ENCODE results near the gene PRKCA.

The PRKCA gene

DNA sequence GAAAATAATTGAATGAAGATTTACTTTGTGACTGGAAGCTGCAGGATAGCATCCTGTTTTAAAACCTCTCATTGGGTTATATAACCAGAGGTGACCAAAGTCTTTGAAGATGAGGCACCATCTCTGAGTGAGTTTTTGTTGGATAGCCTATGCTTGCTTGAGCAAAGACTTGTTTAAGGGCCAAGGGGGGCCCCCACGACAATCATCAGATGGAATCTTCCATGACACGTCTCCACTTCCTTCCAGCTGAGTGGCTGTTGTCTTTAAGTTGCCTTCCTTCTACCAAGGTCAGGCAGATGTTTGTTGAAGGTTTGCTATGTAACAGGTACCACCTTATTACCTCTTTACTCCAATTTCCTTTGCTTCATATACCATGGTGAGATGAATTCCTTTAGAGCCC is 188.8 kb downstream of the PRKCA start:
- Histone ChIP-seq H3K9ac (ENCODE audit: low read depth, low read length) (no peak overlapping the region), H3K4me1 (ENCODE audit: insufficient read depth, low read length) (peaks cover 24% of the 10 kb centered on the region), H3K9me3 (ENCODE audit: control insufficient read depth, insufficient read depth, low read length) (no peaks in the 10 kb centered on the region), H3K36me3 (ENCODE audit: insufficient read depth, low read length) (no peaks in the 10 kb centered on the region)

- Histone ChIP-seq H3K36me3 (ENCODE audit: insufficient read depth, low read length) (no peaks in the 10 kb centered on the region), H3K9ac (ENCODE audit: low read depth, low read length) (no peak overlapping the region), H3K4me1 (ENCODE audit: insufficient read depth, low read length) (peaks cover 24% of the 10 kb centered on the region), H3K9me3 (ENCODE audit: control insufficient read depth, insufficient read depth, low read length) (no peaks in the 10 kb centered on the region)
Observed at GRCh38 chr17:66491665-66492064, 189.3 kb downstream of the PRKCA start.

GRCh38 chr17:66492080-66492479 is 189.7 kb downstream of the PRKCA start:
- Histone ChIP-seq H3K9ac (ENCODE audit: low read depth, low read length) (no peak overlapping the region), H3K4me1 (ENCODE audit: insufficient read depth, low read length) (peaks cover 24% of the 10 kb centered on the region), H3K9me3 (ENCODE audit: control insufficient read depth, insufficient read depth, low read length) (no peaks in the 10 kb centered on the region), H3K36me3 (ENCODE audit: insufficient read depth, low read length) (no peaks in the 10 kb centered on the region)

DNA sequence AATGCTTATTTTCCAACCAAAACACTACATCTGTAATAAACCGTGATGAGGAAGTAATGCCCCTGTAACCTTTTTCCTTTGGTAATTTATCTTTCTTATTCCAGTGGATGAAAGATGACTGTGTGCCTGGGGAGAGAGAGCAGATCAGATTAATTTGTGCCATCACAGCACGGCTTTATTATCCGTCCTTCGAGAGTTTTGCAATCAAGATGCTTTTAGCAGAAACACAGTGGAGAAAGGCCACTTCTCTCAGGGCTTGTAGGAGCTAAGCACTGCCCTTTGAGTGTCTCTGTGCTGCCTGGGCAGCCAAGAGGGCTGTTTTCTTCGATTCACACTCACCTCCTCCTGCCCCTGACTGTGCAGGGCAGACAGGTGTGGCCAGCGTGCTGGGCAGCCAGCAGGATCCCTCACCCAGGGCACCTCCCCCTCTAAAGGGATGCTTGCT is 190.2 kb downstream of the PRKCA start:
- Histone ChIP-seq H3K36me3 (ENCODE audit: insufficient read depth, low read length) (no peaks in the 10 kb centered on the region), H3K9me3 (ENCODE audit: control insufficient read depth, insufficient read depth, low read length) (no peaks in the 10 kb centered on the region), H3K4me1 (ENCODE audit: insufficient read depth, low read length) (peaks cover 24% of the 10 kb centered on the region), H3K9ac (ENCODE audit: low read depth, low read length) (no peak overlapping the region)

DNA sequence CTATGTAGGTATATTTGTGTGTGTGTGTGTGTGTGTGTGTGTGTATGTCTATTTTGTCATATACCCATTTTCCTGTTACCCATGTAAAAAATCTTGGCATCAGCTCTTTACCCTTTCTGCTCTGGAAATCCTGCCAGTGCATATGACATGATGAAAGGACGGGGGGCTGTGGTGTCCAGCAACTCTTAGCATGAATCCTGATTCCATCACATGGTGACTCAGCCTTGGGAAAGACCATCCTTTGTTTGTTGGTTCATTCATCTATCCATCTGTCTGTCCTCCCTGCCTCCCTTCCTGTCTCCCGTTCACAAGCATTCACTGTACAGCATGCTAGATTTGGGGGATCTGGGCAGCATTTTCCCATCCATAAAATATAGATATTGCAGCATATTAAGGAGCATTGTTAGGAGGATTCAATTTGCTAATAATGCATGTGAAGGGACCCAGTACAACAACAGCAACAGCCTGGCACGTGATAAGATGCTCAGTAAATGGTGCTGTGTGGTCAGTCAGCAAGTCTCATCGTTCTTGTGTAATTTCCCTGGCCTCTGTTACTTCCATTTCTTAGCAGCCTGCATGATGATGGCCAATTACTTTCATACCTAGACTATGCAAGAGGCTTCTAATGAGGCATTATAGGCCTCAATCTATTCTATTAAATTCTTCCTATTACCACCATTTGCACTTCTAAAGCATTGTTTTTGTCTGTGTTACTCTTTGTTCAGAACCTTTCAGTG is 191.0 kb downstream of the PRKCA start:
- Histone ChIP-seq H3K9me3 (ENCODE audit: control insufficient read depth, insufficient read depth, low read length) (no peaks in the 10 kb centered on the region), H3K4me1 (ENCODE audit: insufficient read depth, low read length) (peaks cover 24% of the 10 kb centered on the region), H3K9ac (ENCODE audit: low read depth, low read length) (no peak overlapping the region), H3K36me3 (ENCODE audit: insufficient read depth, low read length) (no peaks in the 10 kb centered on the region)

DNA sequence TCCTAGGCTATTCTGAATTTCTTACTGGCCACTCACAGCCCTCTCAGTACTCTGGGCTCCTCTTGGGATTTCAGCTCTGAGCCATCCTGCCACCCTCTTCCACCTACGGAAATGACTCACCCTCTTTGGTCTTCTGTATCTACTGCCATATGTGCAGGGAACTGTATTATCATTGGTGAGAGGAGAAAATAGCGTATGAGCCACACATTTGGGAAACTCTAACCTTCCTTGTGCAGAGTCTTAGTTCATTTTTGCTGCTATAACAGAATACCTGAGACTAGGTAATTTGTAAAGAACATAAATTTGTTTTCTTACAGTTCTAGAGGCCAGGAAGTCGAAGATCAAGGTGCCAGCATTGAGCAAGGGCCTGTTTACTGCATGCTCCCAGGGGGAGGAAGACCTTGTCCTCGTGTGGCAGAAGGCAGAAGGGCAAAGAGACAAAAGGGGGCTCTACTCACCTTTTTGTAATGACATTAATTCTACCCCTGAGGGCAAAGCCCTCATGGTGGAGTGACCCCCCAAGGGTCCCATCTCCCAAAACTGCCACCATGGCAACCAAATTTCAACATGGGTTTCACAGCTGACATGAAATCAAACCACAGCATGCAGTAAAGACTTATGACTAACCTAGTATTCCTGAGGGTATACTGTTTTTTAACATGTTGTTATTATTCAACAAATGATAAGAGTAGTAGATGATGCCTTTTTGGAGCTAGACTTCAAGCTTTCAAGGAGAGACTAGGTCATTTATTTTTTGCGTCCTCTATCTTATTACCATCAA is 191.8 kb downstream of the PRKCA start:
- no peaks in the 10 kb centered on the region for H3K9me3 ChIP-seq (ENCODE audit: control insufficient read depth, insufficient read depth, low read length)
- H3K4me1 ChIP-seq (ENCODE audit: insufficient read depth, low read length), result peaks cover 24% of the 10 kb centered on the region
- H3K9ac ChIP-seq (ENCODE audit: low read depth, low read length), result no peak overlapping the region
- no peaks in the 10 kb centered on the region for H3K36me3 ChIP-seq (ENCODE audit: insufficient read depth, low read length)

DNA sequence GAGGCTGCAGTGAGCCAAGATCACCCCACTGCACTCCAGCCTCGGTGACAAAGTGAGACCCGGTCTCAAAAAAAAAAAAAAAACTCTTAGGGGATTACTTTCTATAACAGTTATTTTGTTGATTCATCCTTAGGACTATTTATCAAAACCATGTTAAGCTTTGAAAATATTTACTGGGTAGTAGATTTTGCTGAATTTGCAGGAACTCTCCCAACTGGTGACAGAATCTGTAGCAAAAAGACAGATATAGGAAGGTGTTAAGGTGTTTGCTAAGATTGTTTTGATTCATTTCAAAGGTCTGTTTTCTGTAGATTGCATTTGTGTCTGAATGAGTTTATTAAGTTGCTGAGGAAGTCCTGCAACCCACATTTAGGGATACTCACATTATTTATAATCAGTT is 192.6 kb downstream of the PRKCA start:
- no peak overlapping the region for H3K9ac ChIP-seq (ENCODE audit: low read depth, low read length)

GRCh38 chr17:66496306-66496705 is 193.9 kb downstream of the PRKCA start:
- Histone ChIP-seq H3K9me3 (ENCODE audit: control insufficient read depth, insufficient read depth, low read length) (no peaks in the 10 kb centered on the region), H3K36me3 (ENCODE audit: insufficient read depth, low read length) (no peaks in the 10 kb centered on the region), H3K9ac (ENCODE audit: low read depth, low read length) (no peak overlapping the region), H3K4me1 (ENCODE audit: insufficient read depth, low read length) (peaks cover 24% of the 10 kb centered on the region)

More for the DNA sequence above, 192.6 kb downstream of the PRKCA start:
- H3K4me1 ChIP-seq (ENCODE audit: insufficient read depth, low read length), result peaks cover 24% of the 10 kb centered on the region
- H3K9me3 ChIP-seq (ENCODE audit: control insufficient read depth, insufficient read depth, low read length), result no peaks in the 10 kb centered on the region
- H3K36me3 ChIP-seq (ENCODE audit: insufficient read depth, low read length), result no peaks in the 10 kb centered on the region

- Histone ChIP-seq H3K36me3 (ENCODE audit: insufficient read depth, low read length) (no peaks in the 10 kb centered on the region), H3K9me3 (ENCODE audit: control insufficient read depth, insufficient read depth, low read length) (no peaks in the 10 kb centered on the region), H3K9ac (ENCODE audit: low read depth, low read length) (no peak overlapping the region), H3K4me1 (ENCODE audit: insufficient read depth, low read length) (peaks cover 12% of the 10 kb centered on the region)
Observed at GRCh38 chr17:66498580-66498979, 196.2 kb downstream of the PRKCA start.

DNA sequence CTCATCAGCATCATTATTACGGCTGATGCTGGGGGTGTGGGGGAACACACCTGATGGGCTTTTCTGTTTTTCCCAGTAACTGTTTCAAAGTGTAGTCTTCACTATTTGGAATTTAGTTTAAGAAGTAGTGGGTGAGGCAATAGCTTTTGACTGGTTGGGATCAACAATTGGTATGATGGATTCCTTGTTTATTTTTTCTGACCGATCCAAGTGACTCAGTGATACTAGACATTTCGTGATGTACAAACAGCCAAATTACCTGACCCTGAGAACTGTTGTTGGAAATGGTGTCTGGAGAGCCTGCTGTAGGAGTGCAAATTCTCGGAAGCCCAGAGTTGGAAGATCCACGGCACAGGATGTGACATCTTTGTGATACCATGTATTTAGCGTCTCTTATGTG is 204.2 kb downstream of the PRKCA start:
- peaks cover 10% of the 10 kb centered on the region; the same call in 1 of the 2 replicates for H3K4me1 ChIP-seq (ENCODE audit: insufficient read depth, low read length)
- H3K9ac ChIP-seq (ENCODE audit: low read depth, low read length), result no peak overlapping the region
- no peaks in the 10 kb centered on the region for H3K9me3 ChIP-seq (ENCODE audit: control insufficient read depth, insufficient read depth, low read length)
- no peaks in the 10 kb centered on the region for H3K36me3 ChIP-seq (ENCODE audit: insufficient read depth, low read length)

DNA sequence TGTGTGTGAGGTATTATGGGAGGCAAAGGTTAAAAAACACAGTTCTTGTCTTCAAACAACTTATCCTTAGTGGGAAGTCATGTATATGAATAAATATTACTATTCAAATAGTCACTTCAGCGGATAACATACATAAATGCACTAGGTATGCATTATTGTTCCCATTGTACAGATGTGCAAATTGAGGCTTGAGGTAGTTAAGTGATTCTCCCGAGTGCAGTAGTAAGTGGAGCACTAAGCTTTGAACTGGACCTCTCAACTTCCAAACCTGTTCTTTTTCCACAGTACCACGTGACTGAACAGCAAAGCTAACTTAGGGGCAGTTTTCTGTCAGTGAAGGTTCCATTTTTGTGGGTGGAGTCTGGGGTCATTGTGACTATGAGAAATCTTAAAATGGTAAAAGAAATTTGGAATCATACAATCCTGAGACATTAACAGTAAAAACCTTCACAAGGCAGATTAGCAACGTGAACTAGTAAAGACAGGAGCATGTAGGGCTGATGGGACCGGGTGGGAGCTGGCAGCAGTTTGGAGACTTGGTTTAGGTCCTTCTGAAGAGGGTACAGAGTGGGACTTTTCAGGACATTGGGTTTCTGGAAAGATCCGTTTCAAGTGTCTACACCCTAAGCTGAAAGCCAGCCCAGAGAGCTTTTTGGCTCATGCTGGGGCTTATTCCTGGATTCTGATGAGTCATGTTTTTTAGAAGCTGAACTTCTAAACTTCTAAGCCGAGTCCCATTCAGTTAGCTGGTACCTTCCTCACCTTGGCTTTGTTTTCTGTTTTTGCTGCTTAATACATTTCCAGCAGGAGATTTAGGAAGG is 204.9 kb downstream of the PRKCA start:
- no peaks in the 10 kb centered on the region for H3K9me3 ChIP-seq (ENCODE audit: control insufficient read depth, insufficient read depth, low read length)
- peaks cover 10% of the 10 kb centered on the region; the same call in 1 of the 2 replicates for H3K4me1 ChIP-seq (ENCODE audit: insufficient read depth, low read length)
- no peaks in the 10 kb centered on the region for H3K36me3 ChIP-seq (ENCODE audit: insufficient read depth, low read length)
- no peak overlapping the region for H3K9ac ChIP-seq (ENCODE audit: low read depth, low read length)

- H3K4me1 ChIP-seq (ENCODE audit: insufficient read depth, low read length), result peaks cover 10% of the 10 kb centered on the region; the same call in 1 of the 2 replicates
- no peak overlapping the region for H3K9ac ChIP-seq (ENCODE audit: low read depth, low read length)
- no peaks in the 10 kb centered on the region for H3K36me3 ChIP-seq (ENCODE audit: insufficient read depth, low read length)
- H3K9me3 ChIP-seq (ENCODE audit: control insufficient read depth, insufficient read depth, low read length), result no peaks in the 10 kb centered on the region
Observed at GRCh38 chr17:66507982-66508760, 205.8 kb downstream of the PRKCA start.

- H3K9ac ChIP-seq (ENCODE audit: low read depth, low read length), result no peak overlapping the region
- H3K36me3 ChIP-seq (ENCODE audit: insufficient read depth, low read length), result no peaks in the 10 kb centered on the region
- H3K4me1 ChIP-seq (ENCODE audit: insufficient read depth, low read length), result peaks cover 12% of the 10 kb centered on the region; the same call in 1 of the 2 replicates
- H3K9me3 ChIP-seq (ENCODE audit: control insufficient read depth, insufficient read depth, low read length), result no peaks in the 10 kb centered on the region
Observed at GRCh38 chr17:66508896-66509844, 206.8 kb downstream of the PRKCA start.
